Measurements from ENCODE around the gene LRRC43. TPM values are rescaled to one million over a fixed set of nuclear protein-coding genes. Genes with fewer than 3 reads are reported as not detected.

The LRRC43 gene
- polyA plus RNA-seq, 1 donor from 2014 or later = 4.8 TPM

- no peaks in the 10 kb centered on the region for H3F3A ChIP-seq (ENCODE audit: insufficient read depth, low read length, poor library complexity, severe bottlenecking)
- TF ChIP-seq POLR2AphosphoS5 (IDR thresholded peaks at IDR 0.05) = no peak
- no peak for TF ChIP-seq MXI1 (conservative IDR thresholded peaks at IDR 0.05; ENCODE audit: poor library complexity, severe bottlenecking)
- TF ChIP-seq CTCF (IDR thresholded peaks at IDR 0.05; ENCODE audit: poor library complexity, severe bottlenecking) = no peak
- no peak for TF ChIP-seq SMC3 (conservative IDR thresholded peaks at IDR 0.05; ENCODE audit: poor library complexity)
- TF ChIP-seq TAF1 (IDR thresholded peaks at IDR 0.05; ENCODE audit: low read depth) = no peak
- TF ChIP-seq EZH2 (IDR thresholded peaks at IDR 0.05; ENCODE audit: borderline replicate concordance, insufficient read depth, low read length, poor library complexity, severe bottlenecking) = no peak
- no peak for TF ChIP-seq EP300 (conservative IDR thresholded peaks at IDR 0.05; ENCODE audit: poor library complexity, severe bottlenecking)
- TF ChIP-seq REST (IDR thresholded peaks at IDR 0.05; ENCODE audit: borderline replicate concordance) = no peak
- TF ChIP-seq RAD21 (conservative IDR thresholded peaks at IDR 0.05) = no peak
- no peak overlapping the region for H3K4me2 ChIP-seq (ENCODE audit: low read length)
- H3K4me3 ChIP-seq (ENCODE audit: low read length) = no peak overlapping the region
- H3K79me2 ChIP-seq (replicated peaks; ENCODE audit: insufficient read depth, low read length) = no peaks in the 10 kb centered on the region
- H3K9me2 ChIP-seq (ENCODE audit: insufficient read depth, low read length) = no peaks in the 10 kb centered on the region
- no peak overlapping the region for H3K27ac ChIP-seq (ENCODE audit: low read length)
- H2AFZ ChIP-seq (ENCODE audit: low read depth, low read length) = no peak overlapping the region
- H3K9me3 ChIP-seq (ENCODE audit: low read length) = no peaks in the 10 kb centered on the region
- peaks cover 14% of the 10 kb centered on the region for H3K27me3 ChIP-seq (ENCODE audit: insufficient read depth, low read depth, low read length)
- no peak overlapping the region for H3K9ac ChIP-seq (ENCODE audit: low read length)
- H3K36me3 ChIP-seq (ENCODE audit: insufficient read depth, low read length) = no peaks in the 10 kb centered on the region
- no peaks in the 10 kb centered on the region for H4K20me1 ChIP-seq (ENCODE audit: insufficient read depth)
Measured at GRCh38 chr12:122185494-122186082, 2.7 kb downstream of the LRRC43 start.

DNA sequence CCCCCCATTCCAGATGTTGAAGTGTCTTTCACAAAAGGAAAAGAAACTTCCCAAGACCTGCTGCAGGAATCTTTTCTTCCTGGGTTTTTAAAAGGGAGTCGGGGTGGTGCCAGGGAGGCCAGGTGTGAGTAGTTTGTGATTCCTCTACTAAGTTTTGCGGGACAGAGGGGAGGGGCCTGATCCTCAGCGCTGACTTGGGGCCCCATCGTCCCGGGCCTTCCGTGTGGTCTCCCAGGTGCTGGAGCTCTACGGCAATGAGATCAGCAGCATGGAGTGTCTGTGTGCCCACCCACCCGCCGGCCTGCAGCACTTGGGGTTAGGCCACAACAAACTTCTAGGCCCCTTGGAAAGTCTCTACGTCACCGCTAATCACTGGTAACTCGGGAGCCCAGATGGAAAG, 4.5 kb downstream of the LRRC43 start:
- H4K20me1 ChIP-seq (ENCODE audit: insufficient read depth) = no peaks in the 10 kb centered on the region
- H3K9me2 ChIP-seq (ENCODE audit: insufficient read depth, low read length) = no peaks in the 10 kb centered on the region
- no peaks in the 10 kb centered on the region for H3K36me3 ChIP-seq (ENCODE audit: insufficient read depth, low read length)
- H3F3A ChIP-seq (ENCODE audit: insufficient read depth, low read length, poor library complexity, severe bottlenecking) = no peaks in the 10 kb centered on the region
- H3K79me2 ChIP-seq (replicated peaks; ENCODE audit: insufficient read depth, low read length) = no peaks in the 10 kb centered on the region
- H2AFZ ChIP-seq (ENCODE audit: low read depth, low read length) = no peak overlapping the region
- peaks cover 14% of the 10 kb centered on the region for H3K27me3 ChIP-seq (ENCODE audit: insufficient read depth, low read depth, low read length)
- H3K27ac ChIP-seq (ENCODE audit: low read length) = no peak overlapping the region
- no peaks in the 10 kb centered on the region for H3K9me3 ChIP-seq (ENCODE audit: low read length)
- no peak overlapping the region for H3K4me2 ChIP-seq (ENCODE audit: low read length)
- no peak for TF ChIP-seq POLR2AphosphoS5 (IDR thresholded peaks at IDR 0.05)
- TF ChIP-seq MXI1 (conservative IDR thresholded peaks at IDR 0.05; ENCODE audit: poor library complexity, severe bottlenecking) = no peak
- no peak for TF ChIP-seq EZH2 (IDR thresholded peaks at IDR 0.05; ENCODE audit: borderline replicate concordance, insufficient read depth, low read length, poor library complexity, severe bottlenecking)
- TF ChIP-seq SMC3 (conservative IDR thresholded peaks at IDR 0.05; ENCODE audit: poor library complexity) = no peak
- no peak for TF ChIP-seq CTCF (IDR thresholded peaks at IDR 0.05; ENCODE audit: poor library complexity, severe bottlenecking)
- no peak for TF ChIP-seq REST (IDR thresholded peaks at IDR 0.05; ENCODE audit: borderline replicate concordance)
- TF ChIP-seq TAF1 (IDR thresholded peaks at IDR 0.05; ENCODE audit: low read depth) = no peak
- no peak for TF ChIP-seq RAD21 (conservative IDR thresholded peaks at IDR 0.05)
- H3K4me3 ChIP-seq (ENCODE audit: low read length) = no peak overlapping the region
- no peak overlapping the region for H3K9ac ChIP-seq (ENCODE audit: low read length)

All from neural cell (in vitro differentiated cells).